GM12875 (cell line): Measurements from ENCODE around the gene ZNF236.

Source experiments
- H3K4me3 ChIP-seq: one replicate; pipeline ENCODE4 v1.5.1; 2011; ENCODE audit warnings: low read depth, low read length, control low read depth
- TF ChIP-seq, protein P1 (sequence below): IDR thresholded peaks from 2 replicates; pipeline ENCODE4 v1.5.1; 2011; ENCODE audit warnings: low read depth, mild to moderate bottlenecking, control low read depth, inconsistent platforms, low read length, moderate library complexity, borderline replicate concordance; ENCODE audit not compliant: insufficient read depth

ZNF236 gene

DNA sequence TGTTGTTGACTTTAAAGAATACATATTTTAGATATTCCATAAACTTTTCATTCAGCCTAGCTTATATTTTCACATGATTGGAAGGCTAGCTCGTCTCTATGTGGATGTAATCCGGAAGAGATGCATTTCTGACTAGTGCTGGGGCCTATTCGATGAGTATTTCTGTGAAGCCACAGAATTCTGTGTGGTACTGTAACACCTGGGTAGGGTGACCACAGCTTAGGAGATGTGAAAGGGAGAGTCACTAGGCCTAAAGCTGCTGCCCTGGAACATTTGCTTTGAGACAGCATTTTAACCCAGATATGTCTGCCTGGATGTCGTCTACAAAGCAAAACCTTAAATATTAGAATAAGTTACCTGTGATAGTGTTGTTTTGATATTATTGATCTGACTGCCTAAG lies 83.5 kb downstream of the ZNF236 start:
- H3K4me3 ChIP-seq, result no peak overlapping the region
- TF ChIP-seq, protein P1, sequence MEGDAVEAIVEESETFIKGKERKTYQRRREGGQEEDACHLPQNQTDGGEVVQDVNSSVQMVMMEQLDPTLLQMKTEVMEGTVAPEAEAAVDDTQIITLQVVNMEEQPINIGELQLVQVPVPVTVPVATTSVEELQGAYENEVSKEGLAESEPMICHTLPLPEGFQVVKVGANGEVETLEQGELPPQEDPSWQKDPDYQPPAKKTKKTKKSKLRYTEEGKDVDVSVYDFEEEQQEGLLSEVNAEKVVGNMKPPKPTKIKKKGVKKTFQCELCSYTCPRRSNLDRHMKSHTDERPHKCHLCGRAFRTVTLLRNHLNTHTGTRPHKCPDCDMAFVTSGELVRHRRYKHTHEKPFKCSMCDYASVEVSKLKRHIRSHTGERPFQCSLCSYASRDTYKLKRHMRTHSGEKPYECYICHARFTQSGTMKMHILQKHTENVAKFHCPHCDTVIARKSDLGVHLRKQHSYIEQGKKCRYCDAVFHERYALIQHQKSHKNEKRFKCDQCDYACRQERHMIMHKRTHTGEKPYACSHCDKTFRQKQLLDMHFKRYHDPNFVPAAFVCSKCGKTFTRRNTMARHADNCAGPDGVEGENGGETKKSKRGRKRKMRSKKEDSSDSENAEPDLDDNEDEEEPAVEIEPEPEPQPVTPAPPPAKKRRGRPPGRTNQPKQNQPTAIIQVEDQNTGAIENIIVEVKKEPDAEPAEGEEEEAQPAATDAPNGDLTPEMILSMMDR, result no peak

DNA sequence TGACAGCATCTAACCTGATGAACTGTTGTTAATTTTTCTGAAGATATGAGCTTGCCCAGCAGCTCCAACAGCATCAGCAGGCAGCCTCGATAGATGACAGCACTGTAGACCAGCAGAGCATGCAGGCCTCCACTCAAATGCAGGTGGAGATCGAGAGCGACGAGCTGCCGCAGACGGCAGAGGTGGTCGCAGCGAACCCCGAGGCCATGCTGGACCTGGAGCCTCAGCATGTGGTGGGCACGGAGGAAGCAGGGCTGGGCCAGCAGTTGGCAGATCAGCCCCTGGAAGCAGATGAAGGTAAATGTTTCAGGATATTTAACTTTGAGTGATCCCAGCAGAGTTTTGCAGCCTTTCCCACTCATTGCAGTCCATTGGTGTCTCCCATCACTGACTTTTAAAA lies 85.9 kb downstream of the ZNF236 start:
- TF ChIP-seq, protein P1, result no peak
- H3K4me3 ChIP-seq, result no peak overlapping the region

DNA sequence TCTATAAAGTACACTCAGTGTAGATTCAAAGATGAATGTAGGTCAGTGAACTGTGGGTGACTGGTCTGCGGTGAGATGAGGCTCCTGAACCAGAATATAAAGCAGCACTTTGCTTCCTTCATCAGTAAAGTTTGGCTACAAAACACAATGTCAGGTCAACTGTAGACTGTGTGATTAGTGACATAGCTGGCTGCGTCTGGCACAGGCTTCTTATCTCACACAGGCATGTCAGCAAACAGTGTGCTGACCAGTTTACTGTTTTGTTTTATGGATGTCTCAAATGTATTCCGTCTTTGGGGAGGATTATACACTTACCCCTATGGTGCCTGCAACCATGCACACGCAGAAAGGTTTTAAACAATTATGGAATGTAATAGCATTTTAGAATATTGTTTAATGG lies 87.1 kb downstream of the ZNF236 start:
- TF ChIP-seq, protein P1, result no peak
- H3K4me3 ChIP-seq, result no peak overlapping the region

DNA sequence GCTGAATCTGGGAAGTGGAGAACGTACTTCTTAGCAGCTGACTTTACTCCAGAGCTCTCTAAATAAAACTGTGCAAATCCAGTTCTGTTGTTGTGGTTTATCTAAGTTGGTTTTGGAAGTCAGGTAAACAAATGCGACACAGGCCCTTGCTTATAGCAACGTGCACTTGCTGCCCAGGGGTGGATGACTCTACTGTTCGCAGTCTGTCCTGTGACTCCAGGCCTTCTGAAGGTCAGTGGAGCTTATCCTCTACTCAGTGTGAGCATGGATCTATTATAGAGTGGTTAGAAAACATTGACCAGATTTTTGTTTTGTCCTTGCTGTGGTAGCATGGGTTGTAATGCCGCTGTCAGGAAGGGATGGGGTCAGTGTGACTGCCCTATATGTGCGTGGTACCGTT lies 89.1 kb downstream of the ZNF236 start:
- H3K4me3 ChIP-seq, result no peak overlapping the region
- TF ChIP-seq, protein P1, result no peak

DNA sequence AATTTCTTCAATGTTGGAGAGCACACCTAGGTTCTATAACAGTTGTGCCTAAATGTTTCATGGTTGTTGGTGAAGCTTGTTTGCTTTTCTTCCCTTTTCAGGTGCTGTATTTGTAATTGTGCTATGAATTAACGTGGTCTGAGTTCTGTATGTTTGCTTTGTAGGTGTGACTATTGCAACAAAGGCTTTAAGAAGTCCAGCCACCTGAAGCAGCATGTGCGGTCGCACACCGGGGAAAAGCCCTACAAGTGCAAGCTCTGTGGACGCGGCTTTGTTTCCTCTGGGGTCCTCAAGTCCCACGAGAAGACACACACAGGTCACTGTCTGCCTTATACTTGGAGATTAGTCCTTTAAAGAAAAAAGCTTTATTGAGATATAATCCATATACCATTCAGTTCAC lies 91.2 kb downstream of the ZNF236 start:
- TF ChIP-seq, protein P1, result no peak
- H3K4me3 ChIP-seq, result no peak overlapping the region

DNA sequence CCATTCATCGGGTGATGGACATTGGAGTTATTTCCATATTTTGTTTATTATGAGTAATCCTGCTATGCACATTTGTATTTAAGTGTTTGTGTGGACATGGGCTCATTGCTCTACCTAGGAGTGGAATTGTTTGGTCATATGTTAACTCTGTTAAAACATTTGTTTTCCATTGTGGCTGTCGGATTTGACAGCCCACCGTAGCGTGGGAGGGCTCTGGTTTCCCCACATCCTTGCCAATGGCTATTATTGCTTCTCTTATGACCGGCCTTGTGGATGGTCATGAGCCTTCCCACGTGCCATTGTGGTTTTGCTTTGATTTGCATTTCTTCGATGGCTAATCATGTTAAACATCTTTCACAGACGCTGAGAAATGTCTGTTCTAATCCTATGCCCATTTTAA lies 92.0 kb downstream of the ZNF236 start:
- TF ChIP-seq, protein P1, result no peak

DNA sequence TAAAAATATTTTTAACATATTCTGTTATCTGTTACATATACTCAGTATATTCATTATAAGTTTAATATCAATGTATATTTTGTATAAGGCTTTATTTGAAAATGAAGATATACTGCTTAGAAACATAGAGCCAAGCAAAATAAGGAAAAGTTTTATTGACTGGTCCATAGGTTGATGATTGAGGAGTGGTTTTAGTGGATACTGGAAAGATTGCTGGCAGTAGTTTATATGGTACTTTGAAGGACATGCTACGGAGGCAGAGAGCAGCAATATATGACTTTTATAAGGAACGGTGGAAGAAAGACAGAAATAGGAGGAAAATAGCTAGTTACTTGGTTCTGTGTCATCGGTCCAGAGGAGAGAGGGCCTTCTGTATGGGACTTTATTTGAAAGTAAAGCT lies 92.4 kb downstream of the ZNF236 start:
- no peak overlapping the region for H3K4me3 ChIP-seq
- TF ChIP-seq, protein P1, result no peak

More for the DNA sequence above, 92.0 kb downstream of the ZNF236 start:
- H3K4me3 ChIP-seq, result no peak overlapping the region
